HG03108 (cell line): ENCODE measurements around the gene ELMO1.

ENCODE experiments used
- ATAC-seq: cut with Tn5 transposase; IDR thresholded peaks from one replicate; pipeline ENCODE4 v1.9.1; 2021; ENCODE audit warnings: moderate library complexity; ENCODE audit not compliant: unreplicated experiment

Gene ELMO1

GRCh38 chr7:37475646-37476045 is 27.0 kb upstream of the ELMO1 start:
- ATAC-seq, result no peak

GRCh38 chr7:37471619-37472018 is 23.0 kb upstream of the ELMO1 start:
- no peak for ATAC-seq

- ATAC-seq, result peak; percentile 49
Measured at GRCh38 chr7:37467002-37467401, 18.3 kb upstream of the ELMO1 start.

- ATAC-seq, result no peak
Measured at GRCh38 chr7:37462138-37462537, 13.5 kb upstream of the ELMO1 start.

- ATAC-seq, result no peak
Measured at GRCh38 chr7:37455081-37455480, 6.4 kb upstream of the ELMO1 start.

GRCh38 chr7:37452346-37452745 is 3.7 kb upstream of the ELMO1 start:
- ATAC-seq, result no peak

GRCh38 chr7:37450035-37450434 is 1.4 kb upstream of the ELMO1 start:
- no peak for ATAC-seq

GRCh38 chr7:37449621-37450020 is 957 bp upstream of the ELMO1 start:
- no peak for ATAC-seq

GRCh38 chr7:37448011-37448635 is 541 bp downstream of the ELMO1 start:
- ATAC-seq, result peak; percentile 10

GRCh38 chr7:37446371-37446770 is 2.3 kb downstream of the ELMO1 start:
- no peak for ATAC-seq

GRCh38 chr7:37445790-37446189 is 2.9 kb downstream of the ELMO1 start:
- ATAC-seq, result no peak

GRCh38 chr7:37445064-37445723 is 3.5 kb downstream of the ELMO1 start:
- ATAC-seq, result no peak

GRCh38 chr7:37443627-37444026 is 5.0 kb downstream of the ELMO1 start:
- ATAC-seq, result no peak

- ATAC-seq, result no peak
Measured at GRCh38 chr7:37442268-37442667, 6.4 kb downstream of the ELMO1 start.

GRCh38 chr7:37441816-37442215 is 6.8 kb downstream of the ELMO1 start:
- ATAC-seq, result no peak

GRCh38 chr7:37441386-37441760 is 7.3 kb downstream of the ELMO1 start:
- no peak for ATAC-seq

GRCh38 chr7:37440738-37441385 is 7.8 kb downstream of the ELMO1 start:
- no peak for ATAC-seq

- no peak for ATAC-seq
Measured at GRCh38 chr7:37439653-37440026, 9.0 kb downstream of the ELMO1 start.

GRCh38 chr7:37438906-37439652 is 9.6 kb downstream of the ELMO1 start:
- ATAC-seq, result no peak

GRCh38 chr7:37435156-37435855 is 13.4 kb downstream of the ELMO1 start:
- no peak for ATAC-seq

- no peak for ATAC-seq
Measured at GRCh38 chr7:37434529-37434928, 14.1 kb downstream of the ELMO1 start.
